ENCODE measurements around the gene GOLGA2. TPM values are rescaled to one million over a fixed set of nuclear protein-coding genes. Genes with fewer than 3 reads are reported as not detected.
A peak's percentile ranks its signal among the peaks of the same experiment; 100 is the strongest.
"Not testable (repeated sequence)": the region's sequence is repeated elsewhere in the genome, so short reads cannot be mapped to it uniquely, and the experiment has no call there.

Gene GOLGA2
- total RNA-seq, 2 experiments from 2014 or later, result 57.9 to 58.8 TPM

DNA sequence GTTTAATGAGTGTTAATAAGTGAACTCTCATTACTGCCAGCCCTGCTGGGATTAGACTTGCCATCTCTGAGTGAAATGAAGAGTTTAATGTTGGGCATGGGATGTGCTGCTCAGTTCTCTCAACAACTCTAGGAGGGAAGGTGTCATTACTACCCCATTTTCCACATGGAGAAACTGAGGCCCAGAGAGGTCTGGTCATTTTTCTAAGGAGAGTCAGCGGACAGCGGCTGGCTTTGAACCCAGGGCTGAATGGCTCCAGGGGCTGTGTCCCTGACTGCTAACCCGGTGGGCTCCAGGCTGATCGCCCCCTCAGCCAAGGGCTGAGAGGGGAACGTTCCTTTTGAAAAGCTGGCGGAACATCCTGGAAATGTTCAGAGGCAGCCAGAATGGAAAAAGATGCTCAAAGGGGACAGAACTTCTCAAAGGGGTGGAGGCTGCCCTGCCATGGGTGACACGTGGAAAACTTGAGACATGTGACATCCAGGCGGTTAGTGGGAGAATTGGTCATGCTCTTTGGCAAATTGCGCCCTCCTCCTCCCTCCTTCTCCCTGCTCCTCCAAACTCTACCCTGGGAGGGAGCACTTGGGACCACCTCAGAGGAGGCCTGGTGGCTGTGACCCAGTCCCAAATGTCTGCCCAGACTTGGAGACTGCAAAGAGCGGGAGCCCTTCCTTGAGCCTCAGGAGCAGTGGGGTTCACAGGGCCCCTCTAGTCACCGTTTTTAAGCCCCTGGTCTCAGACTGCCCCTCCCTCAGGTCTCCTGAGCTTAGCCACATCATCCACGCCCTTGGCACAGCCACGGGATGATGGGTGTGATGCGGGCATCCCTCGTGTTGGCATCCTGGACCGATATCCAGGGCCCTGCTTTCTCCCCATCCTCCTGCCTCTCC is 43.9 kb downstream of the GOLGA2 start:
- H3K27ac Mint-ChIP-seq, result no peak overlapping the region
- H3K36me3 Mint-ChIP-seq (ENCODE audit: low read depth), result no peaks in the 10 kb centered on the region
- no peaks in the 10 kb centered on the region for H3K27me3 Mint-ChIP-seq (ENCODE audit: low read depth)
- no peak overlapping the region for H3K4me3 Mint-ChIP-seq
- CTCF ChIA-PET, result no interaction called here
- H3K9me3 Mint-ChIP-seq (ENCODE audit: insufficient read depth), result no peaks in the 10 kb centered on the region
- POLR2A ChIA-PET, result no interaction called here
- no peak for DNase-seq
- ATAC-seq, result no peak
- no peaks in the 10 kb centered on the region for H3K4me1 Mint-ChIP-seq (ENCODE audit: low read depth)

DNA sequence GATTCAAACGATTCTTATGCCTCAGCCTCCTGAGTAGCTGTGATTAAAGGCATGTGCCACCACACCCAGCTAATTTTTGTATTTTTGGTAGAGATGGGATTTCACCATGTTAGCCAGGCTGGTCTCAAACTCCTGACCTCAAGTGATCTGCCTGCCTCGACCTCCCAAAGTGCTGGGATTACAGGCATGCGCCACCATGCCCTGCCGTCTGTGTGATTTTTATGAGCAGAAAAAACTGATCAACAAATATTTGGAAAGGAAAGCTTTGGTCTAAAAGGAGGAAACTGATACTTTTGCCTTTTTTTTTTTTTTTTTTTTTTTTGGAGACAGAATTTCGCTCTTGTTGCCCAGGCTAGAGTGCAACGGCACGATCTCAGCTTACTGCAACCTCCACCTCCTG is 44.9 kb downstream of the GOLGA2 start:
- H3K9me3 Mint-ChIP-seq (ENCODE audit: insufficient read depth); H3K4me3 Mint-ChIP-seq; H3K27me3 Mint-ChIP-seq (ENCODE audit: low read depth); H3K27ac Mint-ChIP-seq; H3K36me3 Mint-ChIP-seq (ENCODE audit: low read depth); H3K4me1 Mint-ChIP-seq (ENCODE audit: low read depth); DNase-seq; ATAC-seq; CTCF ChIA-PET; POLR2A ChIA-PET: not testable (repeated sequence)

DNA sequence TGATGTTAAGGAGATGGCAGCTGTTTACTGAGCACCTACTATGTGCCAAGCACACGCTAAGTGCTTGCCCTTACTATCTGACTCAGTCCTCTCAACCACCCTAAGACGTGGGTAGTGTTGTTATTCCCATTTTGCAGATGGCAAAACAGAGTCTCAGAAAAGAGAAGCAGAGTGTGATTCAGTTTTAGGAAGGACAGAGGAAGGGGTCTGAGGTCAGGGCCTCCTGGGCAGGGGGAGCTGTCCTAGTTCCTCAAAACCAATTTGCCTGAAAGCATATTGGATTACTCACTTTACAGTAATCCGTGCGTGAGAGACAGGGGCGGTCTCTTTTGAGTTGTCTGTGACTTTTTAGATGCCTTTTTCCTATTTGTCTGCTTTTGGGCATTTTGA is 49.4 kb downstream of the GOLGA2 start:
- Mint-ChIP-seq H3K4me3 (no peak overlapping the region), H3K27me3 (ENCODE audit: low read depth) (peaks cover 2% of the 10 kb centered on the region), H3K4me1 (ENCODE audit: low read depth) (no peaks in the 10 kb centered on the region), H3K36me3 (ENCODE audit: low read depth) (no peaks in the 10 kb centered on the region), H3K27ac (no peak overlapping the region), H3K9me3 (ENCODE audit: insufficient read depth) (no peaks in the 10 kb centered on the region)
- ChIA-PET POLR2A (no interaction called here), CTCF (no interaction called here)
- ATAC-seq (no peak), DNase-seq (no peak)

DNA sequence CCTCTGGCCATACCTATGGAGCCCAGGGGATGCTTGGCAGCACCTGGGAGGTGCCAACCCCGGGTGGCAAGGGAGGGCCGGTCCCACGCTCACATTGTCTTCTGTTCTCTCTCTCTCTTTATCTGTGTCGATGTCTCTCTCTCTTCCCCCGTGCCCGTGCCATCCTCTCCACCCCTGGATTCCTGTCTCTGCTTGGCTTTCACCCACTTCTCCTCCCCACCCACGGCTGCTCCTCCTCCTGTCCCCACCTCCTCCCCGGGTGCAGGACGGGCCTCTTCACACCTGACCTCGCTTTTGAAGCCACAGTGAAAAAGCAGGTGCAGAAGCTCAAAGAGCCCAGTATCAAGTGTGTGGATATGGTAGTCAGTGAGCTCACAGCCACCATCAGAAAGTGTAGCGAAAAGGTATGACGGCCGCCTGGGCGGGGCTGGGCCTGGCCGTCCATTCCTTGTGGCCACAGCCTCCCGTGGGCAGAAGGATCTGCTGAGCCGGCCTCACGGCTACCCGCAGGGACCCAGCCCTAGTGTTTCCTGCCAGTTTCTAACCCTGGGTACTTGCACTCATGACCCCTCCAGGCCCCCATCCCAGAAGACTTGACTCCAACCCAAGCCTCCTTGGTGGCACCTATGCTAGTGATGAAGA is 49.9 kb downstream of the GOLGA2 start:
- no peak overlapping the region for H3K27ac Mint-ChIP-seq
- ATAC-seq (no peak), DNase-seq (no peak)
- H3K4me3 Mint-ChIP-seq, result no peak overlapping the region
- H3K9me3 Mint-ChIP-seq (ENCODE audit: insufficient read depth), result no peaks in the 10 kb centered on the region
- CTCF ChIA-PET, result no interaction called here
- H3K4me1 Mint-ChIP-seq (ENCODE audit: low read depth), result no peaks in the 10 kb centered on the region
- POLR2A ChIA-PET, result no interaction called here
- H3K36me3 Mint-ChIP-seq (ENCODE audit: low read depth), result no peaks in the 10 kb centered on the region
- peaks cover 2% of the 10 kb centered on the region for H3K27me3 Mint-ChIP-seq (ENCODE audit: low read depth)

DNA sequence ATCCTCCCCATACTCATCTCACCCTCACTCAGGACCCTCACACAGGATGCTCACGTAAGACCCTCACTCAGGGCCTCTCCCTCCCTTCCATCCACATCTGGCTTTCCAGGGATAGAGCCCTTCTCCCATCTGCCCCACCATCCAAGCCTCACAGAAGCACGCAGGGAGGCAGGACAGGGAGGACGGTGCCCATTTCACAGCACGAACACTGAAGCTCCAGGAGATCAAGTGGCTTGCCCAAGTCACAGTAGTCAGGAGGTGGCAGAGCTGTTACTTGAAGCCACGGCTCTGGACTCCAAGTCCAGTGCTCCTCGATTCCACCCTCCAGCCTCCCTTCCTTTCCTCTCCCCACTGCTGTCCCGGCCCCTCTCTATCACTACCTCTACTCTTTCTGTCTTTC is 50.9 kb downstream of the GOLGA2 start:
- no peaks in the 10 kb centered on the region for H3K9me3 Mint-ChIP-seq (ENCODE audit: insufficient read depth)
- no peaks in the 10 kb centered on the region for H3K36me3 Mint-ChIP-seq (ENCODE audit: low read depth)
- no peaks in the 10 kb centered on the region for H3K4me1 Mint-ChIP-seq (ENCODE audit: low read depth)
- no peak overlapping the region for H3K27ac Mint-ChIP-seq
- no peak overlapping the region for H3K4me3 Mint-ChIP-seq
- POLR2A ChIA-PET, result no interaction called here
- DNase-seq (no peak), ATAC-seq (no peak)
- peaks cover 2% of the 10 kb centered on the region for H3K27me3 Mint-ChIP-seq (ENCODE audit: low read depth)
- CTCF ChIA-PET, result no interaction called here

DNA sequence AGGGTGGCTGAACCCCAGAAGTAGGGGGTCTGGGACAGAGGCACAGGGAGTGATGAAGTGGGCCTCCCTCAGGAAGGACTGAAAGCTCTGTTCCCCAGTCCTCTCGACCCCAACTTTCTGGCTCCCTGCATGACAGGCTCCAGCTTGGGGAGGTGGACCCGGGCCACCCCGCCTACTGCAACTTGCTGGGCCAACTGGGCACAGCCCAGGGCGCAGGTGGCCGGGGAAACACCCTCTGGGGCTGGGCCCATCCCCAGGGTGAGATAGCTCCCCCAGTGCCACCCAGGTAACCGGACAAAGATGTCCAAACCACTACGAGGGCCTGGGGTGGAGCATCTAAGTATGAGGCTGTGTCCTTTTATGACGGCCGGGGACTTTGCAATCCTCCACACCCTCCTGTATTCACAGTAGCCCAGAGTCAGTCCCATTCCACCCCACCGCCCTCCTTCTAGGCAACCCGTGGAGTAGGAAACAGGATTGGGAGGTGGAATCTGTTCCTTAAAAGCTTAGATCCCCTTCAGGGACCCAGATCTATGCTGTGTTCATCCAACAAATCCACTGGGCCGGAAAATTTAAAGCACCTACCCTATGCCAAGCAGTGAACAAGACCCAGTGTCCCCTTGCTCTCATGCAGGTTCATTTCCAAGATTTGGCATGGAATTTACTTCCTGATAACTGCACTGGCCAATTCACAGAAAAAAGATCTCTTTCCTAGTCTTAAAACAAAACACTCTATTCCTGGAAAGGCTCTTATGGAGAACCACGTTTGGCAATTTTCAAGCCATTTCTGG is 52.7 kb downstream of the GOLGA2 start:
- ATAC-seq (no peak), DNase-seq (no peak)
- ChIA-PET POLR2A (no interaction called here), CTCF (no interaction called here)
- Mint-ChIP-seq H3K27ac (no peak overlapping the region), H3K9me3 (ENCODE audit: insufficient read depth) (no peaks in the 10 kb centered on the region), H3K36me3 (ENCODE audit: low read depth) (no peaks in the 10 kb centered on the region), H3K4me3 (no peak overlapping the region), H3K4me1 (ENCODE audit: low read depth) (peaks cover 11% of the 10 kb centered on the region), H3K27me3 (ENCODE audit: low read depth) (peaks cover 2% of the 10 kb centered on the region)

DNA sequence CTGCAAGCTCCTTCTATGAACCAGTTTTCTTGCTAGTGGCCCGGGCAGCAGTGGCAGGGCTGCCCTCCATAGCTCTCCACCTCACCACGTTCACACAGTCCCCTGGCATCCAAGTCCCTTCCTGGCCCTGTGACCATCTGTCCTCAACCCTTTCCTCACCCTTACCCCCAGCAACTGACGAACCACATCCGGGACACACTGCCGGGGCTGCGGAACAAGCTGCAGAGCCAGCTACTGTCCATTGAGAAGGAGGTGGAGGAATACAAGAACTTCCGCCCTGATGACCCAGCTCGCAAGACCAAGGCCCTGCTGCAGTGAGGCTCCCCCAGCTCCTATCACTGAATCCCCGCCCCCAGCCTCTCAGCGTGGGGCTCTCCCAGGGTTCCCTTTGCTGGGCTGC is 53.8 kb downstream of the GOLGA2 start:
- no peak overlapping the region for H3K4me3 Mint-ChIP-seq

DNA sequence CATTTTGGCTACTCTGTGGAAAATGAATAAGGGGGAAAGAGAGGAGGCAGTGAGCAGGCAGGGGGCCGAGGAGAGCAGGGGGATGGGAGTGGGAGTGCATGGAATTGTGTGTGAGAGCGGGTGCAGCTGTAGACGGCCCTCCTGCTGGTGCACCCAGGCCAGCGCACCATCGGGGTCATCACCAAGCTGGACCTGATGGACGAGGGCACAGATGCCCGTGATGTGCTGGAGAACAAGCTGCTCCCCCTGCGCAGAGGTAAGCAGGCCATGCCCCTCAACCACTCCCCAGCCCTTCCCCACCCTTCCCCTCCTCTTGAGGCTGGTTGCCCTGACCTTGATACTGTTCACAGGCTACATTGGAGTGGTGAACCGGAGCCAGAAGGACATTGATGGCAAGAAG is 56.0 kb downstream of the GOLGA2 start:
- Mint-ChIP-seq H3K27ac (no peak overlapping the region), H3K27me3 (ENCODE audit: low read depth) (no peaks in the 10 kb centered on the region), H3K4me3 (no peak overlapping the region), H3K9me3 (ENCODE audit: insufficient read depth) (no peaks in the 10 kb centered on the region), H3K36me3 (ENCODE audit: low read depth) (no peaks in the 10 kb centered on the region), H3K4me1 (ENCODE audit: low read depth) (peaks cover 14% of the 10 kb centered on the region)
- ChIA-PET POLR2A (no interaction called here), CTCF (interaction anchor here (0.6 kb wide), 1 partner anchor 480 kb away, joined by 3 read pairs; no protein-coding TSS in a partner anchor)
- no peak for DNase-seq
- no peak for ATAC-seq

More for the DNA sequence above, 53.8 kb downstream of the GOLGA2 start:
- H3K27me3 Mint-ChIP-seq (ENCODE audit: low read depth), result peaks cover 2% of the 10 kb centered on the region
- POLR2A ChIA-PET, result no interaction called here
- H3K9me3 Mint-ChIP-seq (ENCODE audit: insufficient read depth), result no peaks in the 10 kb centered on the region
- DNase-seq (no peak), ATAC-seq (no peak)
- CTCF ChIA-PET, result no interaction called here
- no peak overlapping the region for H3K27ac Mint-ChIP-seq
- no peaks in the 10 kb centered on the region for H3K36me3 Mint-ChIP-seq (ENCODE audit: low read depth)
- H3K4me1 Mint-ChIP-seq (ENCODE audit: low read depth), result peaks cover 14% of the 10 kb centered on the region

DNA sequence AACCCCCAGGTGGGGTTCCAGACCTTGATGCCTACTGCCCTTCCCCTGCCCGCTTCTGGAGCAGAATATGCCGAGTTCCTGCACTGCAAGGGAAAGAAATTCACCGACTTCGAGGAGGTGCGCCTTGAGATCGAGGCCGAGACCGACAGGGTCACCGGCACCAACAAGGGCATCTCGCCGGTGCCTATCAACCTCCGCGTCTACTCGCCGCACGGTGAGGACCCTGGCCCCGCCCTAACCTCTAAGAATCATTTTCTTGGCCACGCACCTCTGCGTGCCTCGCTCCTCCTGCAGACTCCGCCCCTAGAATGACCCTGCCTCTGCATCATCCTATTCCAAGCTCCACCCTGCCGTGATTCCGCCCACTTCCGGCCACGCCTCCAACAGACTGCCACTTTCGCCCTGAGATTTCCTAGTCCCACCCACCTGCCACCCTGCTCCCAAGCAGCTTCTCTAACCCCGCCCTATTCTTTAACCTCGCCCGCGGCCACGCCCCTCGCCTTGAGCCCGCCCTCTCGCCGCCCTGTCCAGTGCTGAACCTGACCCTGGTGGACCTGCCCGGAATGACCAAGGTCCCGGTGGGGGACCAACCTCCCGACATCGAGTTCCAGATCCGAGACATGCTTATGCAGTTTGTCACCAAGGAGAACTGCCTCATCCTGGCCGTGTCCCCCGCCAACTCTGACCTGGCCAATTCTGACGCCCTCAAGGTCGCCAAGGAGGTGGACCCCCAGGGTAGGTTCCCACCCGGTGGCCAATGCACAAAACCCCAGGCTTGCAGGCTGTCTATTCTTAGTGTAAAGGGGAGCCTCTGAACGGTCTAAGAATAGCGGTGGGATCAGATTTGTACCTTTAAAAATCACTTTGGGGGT is 57.1 kb downstream of the GOLGA2 start:
- Mint-ChIP-seq H3K4me3 (peak overlapping the region; percentile 74), H3K4me1 (ENCODE audit: low read depth) (peaks cover 14% of the 10 kb centered on the region), H3K9me3 (ENCODE audit: insufficient read depth) (no peaks in the 10 kb centered on the region), H3K27ac (peak overlapping the region; percentile 68), H3K27me3 (ENCODE audit: low read depth) (no peaks in the 10 kb centered on the region), H3K36me3 (ENCODE audit: low read depth) (no peaks in the 10 kb centered on the region)
- CTCF ChIA-PET, result interaction anchor here (1.0 to 2.2 kb wide), 3 partner anchors 15 to 29 kb away, joined by 3 to 5 read pairs (median 3); no protein-coding TSS in a partner anchor
- ATAC-seq (peak; percentile 96), DNase-seq (peak; percentile 96)
- POLR2A ChIA-PET, result no interaction called here

DNA sequence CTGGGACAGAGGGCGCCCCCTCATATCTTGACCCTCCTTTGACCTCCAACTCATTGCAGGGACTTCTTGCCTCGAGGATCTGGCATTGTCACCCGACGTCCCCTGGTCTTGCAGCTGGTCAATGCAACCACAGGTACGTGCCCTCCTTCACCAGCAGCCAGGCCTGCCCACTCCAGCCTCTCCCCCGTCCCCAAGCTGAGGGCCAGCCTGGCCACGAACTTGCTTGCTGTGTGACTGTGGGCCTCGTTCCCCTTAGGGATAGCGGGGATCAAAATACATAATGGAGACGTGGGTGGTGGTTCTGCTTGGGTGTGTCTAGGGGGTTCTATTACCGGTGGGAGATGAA is 57.7 kb downstream of the GOLGA2 start:
- no peaks in the 10 kb centered on the region for H3K36me3 Mint-ChIP-seq (ENCODE audit: low read depth)
- ATAC-seq (no peak), DNase-seq (no peak)
- H3K9me3 Mint-ChIP-seq (ENCODE audit: insufficient read depth), result no peaks in the 10 kb centered on the region
- H3K27me3 Mint-ChIP-seq (ENCODE audit: low read depth), result no peaks in the 10 kb centered on the region
- H3K4me3 Mint-ChIP-seq, result peak overlapping the region; percentile 74
- H3K27ac Mint-ChIP-seq, result peak overlapping the region; percentile 68
- ChIA-PET CTCF (interaction anchor here (1.0 to 2.2 kb wide), 3 partner anchors 15 to 28 kb away, joined by 3 to 5 read pairs (median 3); no protein-coding TSS in a partner anchor), POLR2A (no interaction called here)
- peaks cover 14% of the 10 kb centered on the region for H3K4me1 Mint-ChIP-seq (ENCODE audit: low read depth)

DNA sequence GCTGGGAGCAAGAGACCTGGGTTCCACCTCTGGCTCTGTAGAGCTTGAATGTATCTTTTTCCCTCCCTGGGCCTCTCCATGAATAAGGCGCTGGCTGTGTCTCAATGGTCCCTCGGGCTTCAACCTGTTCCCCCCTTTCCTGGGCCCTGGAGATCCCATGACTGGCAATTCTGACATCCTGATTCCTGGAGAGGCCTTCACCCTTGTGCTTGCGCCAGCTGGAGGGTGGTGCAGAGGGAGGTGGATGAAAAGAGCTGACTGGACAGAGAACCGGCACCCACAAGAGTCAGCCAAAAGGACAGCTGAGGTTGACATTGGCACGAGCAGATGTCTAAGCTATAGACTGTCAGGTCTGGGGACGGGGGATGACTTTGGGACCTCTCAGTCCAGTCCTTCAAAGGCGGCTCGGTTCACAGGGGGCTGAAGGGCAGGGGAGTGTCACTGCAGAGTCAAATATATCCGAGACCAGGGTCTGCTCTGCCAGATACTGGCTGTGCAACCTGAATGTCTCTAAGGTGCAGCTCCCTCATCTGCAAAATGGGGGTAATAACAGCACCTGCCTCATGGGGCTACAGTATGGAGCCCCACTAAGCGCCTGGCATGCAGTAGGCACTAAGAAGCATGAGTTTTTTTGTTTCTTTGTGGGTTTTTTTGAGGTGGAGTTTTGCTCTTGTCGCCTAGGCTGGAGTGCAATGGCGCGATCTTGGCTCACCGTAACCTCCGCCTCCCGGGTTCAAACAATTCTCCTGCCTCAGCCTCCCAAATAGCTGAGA is 58.8 kb downstream of the GOLGA2 start:
- no peak for DNase-seq
- Mint-ChIP-seq H3K36me3 (ENCODE audit: low read depth) (no peaks in the 10 kb centered on the region), H3K27me3 (ENCODE audit: low read depth) (peaks cover 5% of the 10 kb centered on the region), H3K4me3 (no peak overlapping the region), H3K9me3 (ENCODE audit: insufficient read depth) (no peaks in the 10 kb centered on the region), H3K27ac (no peak overlapping the region), H3K4me1 (ENCODE audit: low read depth) (peaks cover 14% of the 10 kb centered on the region)
- ChIA-PET POLR2A (no interaction called here), CTCF (interaction anchor here (2.2 kb wide), 1 partner anchor 27 kb away, joined by 5 read pairs; no protein-coding TSS in a partner anchor)
- no peak for ATAC-seq

Measured in activated CD8-positive, alpha-beta T cell treated with anti-CD3 and anti-CD28 coated beads, Interleukin-2, amount 10 ng/mL, durations not matched to agents 7 days and 5 days (primary cell).